PC-9 (cell line): ENCODE measurements around the gene GBA2. TPM values are rescaled to one million over a fixed set of nuclear protein-coding genes. Genes with fewer than 3 reads are reported as not detected.

Experiments
- BruUV-seq: library from RNA; stranded (reverse); fragments of 400-500 nt; replicated peaks from 2 replicates; lab custom pipeline; 2021; lab: Mats Ljungman, UMichigan
- CTCF ChIA-PET: fragments of 300-600 bp; sonication (Branson Sonifier 250); formaldehyde crosslinking; loops from one replicate; lab custom pipeline; 2022; ENCODE audit warnings: antibody characterized with exemption; lab: Charles Lee
- POLR2A ChIA-PET: fragments of 300-600 bp; sonication (Branson Sonifier 250); formaldehyde crosslinking; loops from one replicate; lab custom pipeline; 2022; ENCODE audit warnings: antibody characterized with exemption; ENCODE audit not compliant: unreplicated experiment; lab: Charles Lee
- DNase-seq, 2 experiments: peaks; one replicate each; pipeline versions ENCODE4 v3.0.0 to v3.0.0-alpha.2; 2015 to 2022; ENCODE audit warnings: mixed read lengths in 1 of 2
- H2AFZ ChIP-seq: fragments of 200-600 bp; sonication (generic); 2 replicates; pipeline ENCODE4 v1.8.1; 2017; ENCODE audit warnings: antibody characterized with exemption
- H3F3A ChIP-seq: fragments of 200-600 bp; sonication (generic); 2 replicates; pipeline ENCODE4 v1.8.1; 2017; ENCODE audit warnings: antibody characterized with exemption, mild to moderate bottlenecking, low read depth; ENCODE audit not compliant: insufficient read depth
- H3K27ac ChIP-seq: fragments of 200-600 bp; sonication (generic); 2 replicates; pipeline ENCODE4 v1.6.1; 2016; ENCODE audit warnings: mixed run types
- H3K27me3 ChIP-seq: fragments of 200-600 bp; sonication (generic); 2 replicates; pipeline ENCODE4 v1.6.1; 2016; ENCODE audit warnings: low read depth, mixed run types; ENCODE audit not compliant: insufficient read depth
- H3K36me3 ChIP-seq: fragments of 200-600 bp; sonication (generic); 2 replicates; pipeline ENCODE4 v1.6.1; 2016; ENCODE audit warnings: low read depth, mixed run types
- H3K4me1 ChIP-seq: fragments of 200-600 bp; sonication (generic); replicated peaks from 2 replicates; pipeline ENCODE4 v1.6.1; 2016; ENCODE audit warnings: mixed run types; ENCODE audit not compliant: insufficient read depth
- H3K4me2 ChIP-seq: fragments of 200-600 bp; sonication (generic); 2 replicates; pipeline ENCODE4 v1.6.1; 2017; ENCODE audit warnings: mixed run types
- H3K4me3 ChIP-seq: fragments of 200-600 bp; sonication (generic); 2 replicates; pipeline ENCODE4 v1.6.1; 2016; ENCODE audit warnings: mixed run types
- H3K79me2 ChIP-seq: fragments of 200-600 bp; sonication (generic); 2 replicates; pipeline ENCODE4 v1.6.1; 2017; ENCODE audit warnings: low read depth, mixed run types
- H3K9me2 ChIP-seq: fragments of 200-600 bp; sonication (generic); 2 replicates; pipeline ENCODE4 v1.8.1; 2017; ENCODE audit warnings: mild to moderate bottlenecking; ENCODE audit not compliant: insufficient read depth
- H3K9me3 ChIP-seq: fragments of 200-600 bp; sonication (generic); 2 replicates; pipeline ENCODE4 v1.8.1; 2016; ENCODE audit warnings: low read depth; ENCODE audit not compliant: insufficient read depth
- H4K20me1 ChIP-seq: fragments of 200-600 bp; sonication (generic); 2 replicates; pipeline ENCODE4 v1.8.1; 2017; ENCODE audit not compliant: insufficient read depth
- CTCF ChIP-seq: fragments of 200-600 bp; sonication (generic); conservative IDR thresholded peaks from 2 replicates; pipeline ENCODE4 v1.6.1; 2017; ENCODE audit warnings: mixed run types, antibody characterized with exemption, mild to moderate bottlenecking, moderate library complexity
- EZH2 ChIP-seq: fragments of 200-600 bp; sonication (generic); IDR thresholded peaks from 2 replicates; pipeline ENCODE4 v1.8.0; 2017; ENCODE audit warnings: antibody characterized with exemption, low read depth
- intact Hi-C: fragments of 100-400 bp; cut with micrococcal nuclease; formaldehyde crosslinking; loops from one replicate; pipeline ENCODE4 v1.10.0; 2022; ENCODE audit not compliant: unreplicated experiment
- total RNA-seq: library from RNA; stranded (reverse); gene quantifications from 2 replicates; pipeline ENCODE4 v1.2.3, GENCODE V29; 2021

Gene GBA2
- total RNA-seq, 1 experiment from 2014 or later: 29.6 TPM

- Histone ChIP-seq H2AFZ (no peak overlapping the region), H4K20me1 (no peaks in the 10 kb centered on the region), H3F3A (peaks cover 7% of the 10 kb centered on the region; the same call in 1 of the 2 replicates), H3K4me2 (no peak overlapping the region), H3K79me2 (peaks cover 33% of the 10 kb centered on the region), H3K27ac (no peak overlapping the region), H3K9me2 (no peaks in the 10 kb centered on the region), H3K9me3 (no peaks in the 10 kb centered on the region), H3K4me1 (peaks cover 11% of the 10 kb centered on the region), H3K4me3 (no peak overlapping the region), H3K27me3 (no peaks in the 10 kb centered on the region), H3K36me3 (no peaks in the 10 kb centered on the region)
- intact Hi-C loops: no loop called here
- no peak for TF ChIP-seq CTCF
- no peak for TF ChIP-seq EZH2
- BruUV-seq: no TSS peak
- POLR2A ChIA-PET: no interaction called here
- no peak for DNase-seq
- CTCF ChIA-PET: no interaction called here
Measured at GRCh38 chr9:35763181-35763580, 14.2 kb upstream of the GBA2 start.

- intact Hi-C loops: no loop called here
- TF ChIP-seq EZH2: no peak
- TF ChIP-seq CTCF: no peak
- Histone ChIP-seq H2AFZ (no peak overlapping the region), H3K4me3 (no peak overlapping the region), H3K36me3 (no peaks in the 10 kb centered on the region), H3K27me3 (no peaks in the 10 kb centered on the region), H3K4me1 (peaks cover 17% of the 10 kb centered on the region), H3K79me2 (peaks cover 38% of the 10 kb centered on the region), H3K9me3 (no peaks in the 10 kb centered on the region), H3K27ac (no peak overlapping the region), H3K4me2 (no peak overlapping the region), H4K20me1 (no peaks in the 10 kb centered on the region), H3F3A (peaks cover 26% of the 10 kb centered on the region), H3K9me2 (no peaks in the 10 kb centered on the region)
- peak in 1 of 2 experiments; percentile 40 for DNase-seq
- ChIA-PET POLR2A (interaction anchor here (0.6 kb wide), 1 partner anchor 12 kb away, joined by 7 read pairs; no protein-coding TSS in a partner anchor), CTCF (no interaction called here)
- BruUV-seq: no TSS peak
Measured at GRCh38 chr9:35760651-35761050, 11.6 kb upstream of the GBA2 start.

GRCh38 chr9:35759795-35760194, 10.8 kb upstream of the GBA2 start:
- Histone ChIP-seq H3F3A (peaks cover 29% of the 10 kb centered on the region), H2AFZ (no peak overlapping the region), H3K36me3 (no peaks in the 10 kb centered on the region), H3K79me2 (peaks cover 38% of the 10 kb centered on the region), H3K4me2 (no peak overlapping the region), H3K27me3 (no peaks in the 10 kb centered on the region), H4K20me1 (no peaks in the 10 kb centered on the region), H3K9me3 (no peaks in the 10 kb centered on the region), H3K27ac (no peak overlapping the region), H3K4me1 (peaks cover 17% of the 10 kb centered on the region), H3K9me2 (no peaks in the 10 kb centered on the region), H3K4me3 (no peak overlapping the region)
- POLR2A ChIA-PET: no interaction called here
- DNase-seq: no peak
- CTCF ChIA-PET: no interaction called here
- no TSS peak for BruUV-seq
- TF ChIP-seq CTCF: no peak
- no peak for TF ChIP-seq EZH2
- intact Hi-C loops: no loop called here
